Measurements from ENCODE around the gene MAN2A1.

DNA sequence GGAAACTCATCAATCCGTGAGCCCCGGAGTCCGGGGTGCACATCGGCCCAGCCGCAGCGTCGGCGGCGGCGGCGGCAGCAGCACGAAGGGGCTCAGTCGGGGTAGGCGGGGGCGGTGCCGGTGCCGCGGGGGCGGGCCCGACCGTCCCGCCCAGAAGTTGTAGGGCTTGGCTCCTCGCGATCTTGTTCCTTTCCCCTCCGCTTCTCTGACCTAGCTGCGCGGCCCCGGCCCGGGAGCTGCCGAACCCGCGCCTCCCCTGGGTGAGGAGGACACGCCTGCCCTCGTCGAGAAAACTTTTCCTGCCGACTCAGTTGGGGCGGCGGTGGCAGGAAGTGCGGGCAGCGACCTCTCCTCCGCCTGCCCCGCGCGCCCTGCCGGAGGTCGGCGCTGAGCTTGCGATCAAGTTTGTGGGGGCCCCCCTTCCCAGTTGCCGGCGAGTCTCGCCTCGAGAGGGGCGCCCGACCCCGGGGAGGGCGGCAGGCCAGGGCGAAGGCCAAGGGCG, at the start of gene MAN2A1:
- TF ChIP-seq EZH2 (IDR thresholded peaks at IDR 0.05; ENCODE audit: low read length, missing control alignments), result no peak
- TF ChIP-seq, protein P1, sequence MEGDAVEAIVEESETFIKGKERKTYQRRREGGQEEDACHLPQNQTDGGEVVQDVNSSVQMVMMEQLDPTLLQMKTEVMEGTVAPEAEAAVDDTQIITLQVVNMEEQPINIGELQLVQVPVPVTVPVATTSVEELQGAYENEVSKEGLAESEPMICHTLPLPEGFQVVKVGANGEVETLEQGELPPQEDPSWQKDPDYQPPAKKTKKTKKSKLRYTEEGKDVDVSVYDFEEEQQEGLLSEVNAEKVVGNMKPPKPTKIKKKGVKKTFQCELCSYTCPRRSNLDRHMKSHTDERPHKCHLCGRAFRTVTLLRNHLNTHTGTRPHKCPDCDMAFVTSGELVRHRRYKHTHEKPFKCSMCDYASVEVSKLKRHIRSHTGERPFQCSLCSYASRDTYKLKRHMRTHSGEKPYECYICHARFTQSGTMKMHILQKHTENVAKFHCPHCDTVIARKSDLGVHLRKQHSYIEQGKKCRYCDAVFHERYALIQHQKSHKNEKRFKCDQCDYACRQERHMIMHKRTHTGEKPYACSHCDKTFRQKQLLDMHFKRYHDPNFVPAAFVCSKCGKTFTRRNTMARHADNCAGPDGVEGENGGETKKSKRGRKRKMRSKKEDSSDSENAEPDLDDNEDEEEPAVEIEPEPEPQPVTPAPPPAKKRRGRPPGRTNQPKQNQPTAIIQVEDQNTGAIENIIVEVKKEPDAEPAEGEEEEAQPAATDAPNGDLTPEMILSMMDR (conservative IDR thresholded peaks at IDR 0.05 in 1 of 2, IDR thresholded peaks at IDR 0.05 in 1 of 2; ENCODE audit: low read depth in 1 of 2, low read length in 2 of 2), result no peak

Data from fibroblast of lung (primary cell).